ENCODE measurements around the gene RABGGTA. TPM values are rescaled to one million over a fixed set of nuclear protein-coding genes. Genes with fewer than 3 reads are reported as not detected.

RABGGTA gene
- total RNA-seq, 2 experiments from 2014 or later: 24.3 to 27.3 TPM

GRCh38 chr14:24299255-24300191 lies 28.1 kb upstream of the RABGGTA start, which contains the start of the genes DHRS1 and NOP9:
Gene DHRS1 (minus strand): TSS chr14:24299780. CDS start chr14:24299106, 674 bp downstream.
Gene NOP9 (plus strand): TSS chr14:24299850. CDS start chr14:24299955, 105 bp downstream.
- peak within 1 kb of the TSS; percentile 99 for H3K4me3 ChIP-seq (ENCODE audit: low read depth, low read length, poor library complexity, severe bottlenecking)
- POLR2A ChIA-PET: interaction anchor here (0.5 to 4.0 kb wide), 7 partner anchors 8 to 224 kb away, joined by 3 to 25 read pairs (median 3); partner anchors contain the start of genes CIDEB, MDP1 and TINF2

GRCh38 chr14:24298892-24299254 lies 27.5 kb upstream of the RABGGTA start:
- H3K4me1 ChIP-seq (ENCODE audit: insufficient read depth, low read length, poor library complexity, severe bottlenecking): peaks cover 30% of the 10 kb centered on the region

More at GRCh38 chr14:24299255-24300191, 28.1 kb upstream of the RABGGTA start, which contains the start of the genes DHRS1 and NOP9:
- H4K20me1 ChIP-seq (ENCODE audit: insufficient read depth, low read length): peaks cover 11% of the 10 kb centered on the region; the same call in 1 of the 2 replicates
- no peak for TF ChIP-seq EZH2phosphoT487 (IDR thresholded peaks at IDR 0.05; ENCODE audit: borderline replicate concordance, low read depth, low read length)
- TF ChIP-seq CTCF (conservative IDR thresholded peaks at IDR 0.05; ENCODE audit: low read length): no peak
- no peaks in the 10 kb centered on the region for H3K9me3 ChIP-seq (ENCODE audit: low read length)
- H3K79me2 ChIP-seq (ENCODE audit: insufficient read depth, low read depth, low read length): peaks cover 23% of the 10 kb centered on the region
- peaks cover 30% of the 10 kb centered on the region for H3K4me1 ChIP-seq (ENCODE audit: insufficient read depth, low read length, poor library complexity, severe bottlenecking)
- DNase-seq (ENCODE audit: low spot score): peak; percentile 94
- peaks cover 53% of the 10 kb centered on the region for H3K36me3 ChIP-seq (ENCODE audit: insufficient read depth, low read length)
- H2AFZ ChIP-seq (ENCODE audit: low read length): peak within 1 kb of the TSS; percentile 44; the same call in 1 of the 2 replicates
- TSS peak; percentile 74 for BruUV-seq (replicated peaks)
- peak within 1 kb of the TSS; percentile 38 for H3K27ac ChIP-seq (ENCODE audit: low read depth, low read length, poor library complexity, severe bottlenecking)
- CTCF ChIA-PET (ENCODE audit: unreplicated experiment): interaction anchor here (0.5 to 1.6 kb wide), 6 partner anchors 25 to 666 kb away, joined by 3 to 6 read pairs (median 3); partner anchors contain the start of gene TINF2
- H3K4me2 ChIP-seq (ENCODE audit: low read length): peak within 1 kb of the TSS; percentile 89
- intact Hi-C loops (cut with micrococcal nuclease; ENCODE audit: unreplicated experiment): loop anchor here (2.0 to 5.0 kb wide), 2 partner anchors 29 to 287 kb away; partner anchors contain the start of gene RABGGTA
- no peaks in the 10 kb centered on the region for H3K9me2 ChIP-seq (ENCODE audit: insufficient read depth, low read length)

More at GRCh38 chr14:24298892-24299254, 27.5 kb upstream of the RABGGTA start:
- Histone ChIP-seq H4K20me1 (ENCODE audit: insufficient read depth, low read length) (peaks cover 11% of the 10 kb centered on the region; the same call in 1 of the 2 replicates), H3K9me3 (ENCODE audit: low read length) (no peaks in the 10 kb centered on the region), H3K4me3 (ENCODE audit: low read depth, low read length, poor library complexity, severe bottlenecking) (peak overlapping the region; percentile 99), H3K27ac (ENCODE audit: low read depth, low read length, poor library complexity, severe bottlenecking) (peak overlapping the region; percentile 19), H3K4me2 (ENCODE audit: low read length) (peak overlapping the region; percentile 89), H3K9me2 (ENCODE audit: insufficient read depth, low read length) (no peaks in the 10 kb centered on the region), H2AFZ (ENCODE audit: low read length) (peak overlapping the region; percentile 44; the same call in 1 of the 2 replicates), H3K79me2 (ENCODE audit: insufficient read depth, low read depth, low read length) (peaks cover 23% of the 10 kb centered on the region), H3K36me3 (ENCODE audit: insufficient read depth, low read length) (peaks cover 46% of the 10 kb centered on the region)
- POLR2A ChIA-PET: interaction anchor here (1.6 to 4.0 kb wide), 2 partner anchors 9 to 56 kb away, joined by 3 to 25 read pairs; partner anchors contain the start of genes CIDEB and TINF2
- BruUV-seq (replicated peaks): no TSS peak
- no peak for DNase-seq (ENCODE audit: low spot score)
- CTCF ChIA-PET (ENCODE audit: unreplicated experiment): interaction anchor here (0.6 to 1.6 kb wide), 2 partner anchors 56 to 111 kb away, joined by 3 to 6 read pairs; partner anchors contain the start of gene TINF2
- intact Hi-C loops (cut with micrococcal nuclease; ENCODE audit: unreplicated experiment): loop anchor here (2.0 to 5.0 kb wide), 2 partner anchors 28 to 287 kb away; partner anchors contain the start of gene RABGGTA
- TF ChIP-seq CTCF (conservative IDR thresholded peaks at IDR 0.05; ENCODE audit: low read length) (no peak), EZH2phosphoT487 (IDR thresholded peaks at IDR 0.05; ENCODE audit: borderline replicate concordance, low read depth, low read length) (no peak)

All from OCI-LY7 (cell line).